Retinal pigment epithelial cell (primary cell): ENCODE measurements around the gene MCOLN3.

Experiments
- DNase-seq: peaks from one replicate; pipeline ENCODE4 v3.0.0-alpha.2; 2010; ENCODE audit warnings: low read depth
- H3K4me3 ChIP-seq: 2 replicates; pipeline ENCODE4 v1.5.1; 2011; ENCODE audit warnings: mild to moderate bottlenecking, low read length, control low read depth, moderate library complexity
- CTCF ChIP-seq: conservative IDR thresholded peaks from 2 replicates; pipeline ENCODE4 v1.5.1; 2011; ENCODE audit warnings: low read depth, low read length, control low read depth, inconsistent platforms

MCOLN3 gene

GRCh38 chr1:84972377-84972987 is 75.8 kb downstream of the MCOLN3 start:
- TF ChIP-seq CTCF, result no peak
- no peak overlapping the region for H3K4me3 ChIP-seq
- no peak for DNase-seq

DNA sequence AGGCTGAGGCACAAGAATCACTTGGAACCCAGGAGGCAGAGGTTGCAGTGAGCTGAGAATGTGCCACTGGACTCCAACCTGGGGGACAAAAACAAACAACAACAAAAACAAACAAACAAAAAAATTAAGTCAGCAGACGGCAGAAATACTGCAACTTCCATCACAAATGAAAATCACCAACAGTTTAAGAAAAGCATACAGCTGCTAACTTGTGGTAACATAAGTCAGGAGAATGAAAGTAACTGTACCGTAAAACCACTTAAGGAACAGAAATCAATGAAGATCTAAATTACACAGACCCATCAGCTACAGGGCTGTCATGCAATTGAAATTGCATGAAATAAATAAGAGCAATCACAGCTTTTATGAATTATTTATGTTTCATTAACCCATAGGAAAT is 76.3 kb downstream of the MCOLN3 start:
- no peak for TF ChIP-seq CTCF
- no peak overlapping the region for H3K4me3 ChIP-seq
- no peak for DNase-seq

DNA sequence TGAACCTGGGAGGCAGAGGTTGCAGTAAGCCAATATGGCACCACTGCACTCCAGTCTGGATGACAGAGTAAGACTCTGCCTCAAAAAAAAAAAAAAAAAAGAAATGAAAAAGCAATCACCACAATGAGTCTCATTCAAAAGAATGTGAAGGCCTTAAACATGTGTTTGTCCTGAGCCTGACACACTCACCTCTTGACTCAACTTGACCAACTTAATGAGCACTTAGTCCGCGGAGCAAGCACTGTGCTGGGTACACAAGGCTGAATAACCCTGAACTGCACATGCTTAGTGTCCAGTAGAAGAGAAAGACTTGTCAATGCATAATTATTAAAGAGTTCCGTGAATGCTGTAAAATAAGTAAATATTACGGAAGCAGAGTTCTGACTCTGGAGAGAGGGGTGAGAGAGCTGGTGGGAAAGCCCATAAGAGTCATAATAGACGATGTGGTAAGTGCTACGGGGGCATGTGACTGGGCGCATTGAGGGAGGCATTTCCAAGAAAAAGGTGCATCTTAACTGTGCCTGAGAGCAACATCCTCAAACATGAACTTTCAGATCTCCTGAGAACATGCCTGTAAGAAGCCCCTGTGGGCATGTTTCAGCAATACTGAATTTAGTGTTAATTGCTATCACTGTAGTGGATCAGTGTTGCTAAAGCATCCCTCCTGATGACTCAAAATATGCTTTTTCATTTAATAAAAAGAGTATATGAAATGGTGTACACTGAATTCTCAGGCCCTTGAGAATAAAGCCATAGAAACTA is 78.6 kb downstream of the MCOLN3 start:
- TF ChIP-seq CTCF, result no peak
- no peak overlapping the region for H3K4me3 ChIP-seq
- no peak for DNase-seq

DNA sequence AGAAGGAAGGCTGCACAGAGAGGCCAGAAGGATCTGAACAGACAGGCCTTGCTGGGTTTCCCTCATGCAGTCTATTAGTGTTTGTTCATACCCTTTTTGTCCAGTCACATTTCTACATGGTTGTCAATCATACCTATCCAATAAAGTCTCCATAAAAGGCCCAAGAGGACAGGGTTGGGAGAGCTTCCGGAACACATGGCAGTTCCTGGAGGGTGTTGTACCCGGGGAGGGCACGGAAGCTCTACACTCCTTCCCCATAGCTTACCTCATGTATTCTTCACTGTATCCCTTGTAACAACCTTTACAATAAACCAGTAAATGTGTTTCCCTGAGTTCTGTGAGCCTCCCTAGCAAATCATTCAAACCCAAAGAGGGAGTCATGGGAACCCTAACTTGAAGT is 79.4 kb downstream of the MCOLN3 start:
- H3K4me3 ChIP-seq, result no peak overlapping the region
- TF ChIP-seq CTCF, result no peak
- DNase-seq, result no peak

DNA sequence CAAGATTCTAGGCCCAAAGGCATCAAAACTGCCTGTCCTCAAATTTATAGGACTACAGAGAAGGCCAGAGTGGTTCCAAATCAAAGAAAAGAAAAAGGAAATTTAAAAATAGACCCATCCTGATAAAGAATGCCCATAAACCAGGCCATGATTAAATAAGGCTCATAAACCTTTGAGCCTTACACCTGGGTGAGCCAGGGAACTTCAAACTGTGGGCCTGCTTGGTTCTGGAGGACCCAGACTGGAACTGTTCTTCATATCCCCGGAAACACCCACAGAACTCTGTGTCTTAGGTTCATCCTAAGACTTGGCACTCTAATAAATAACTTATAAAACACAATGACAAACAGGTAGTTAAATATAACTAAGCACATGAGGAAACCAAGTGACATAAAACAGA is 80.2 kb downstream of the MCOLN3 start:
- TF ChIP-seq CTCF, result no peak
- no peak for DNase-seq
- no peak overlapping the region for H3K4me3 ChIP-seq
